Measurements from ENCODE around the gene ACP3. TPM values are rescaled to one million over a fixed set of nuclear protein-coding genes. Genes with fewer than 3 reads are reported as not detected.

ACP3 gene
- total and polyA plus RNA-seq, 2 of the 13 experiments (the other 11 are each of a cell fraction or from before 2014, with no cell fraction given): not detected

- no peaks in the 10 kb centered on the region; a peak in 1 of 5 replicates for H3K27me3 ChIP-seq (ENCODE audit: control insufficient read depth in 1 of 2, insufficient read depth in 2 of 2, low read length in 2 of 2)
- FAIRE-seq (no peak), DNase-seq (ENCODE audit: low spot score) (no peak), ATAC-seq (no peak)
- no peaks in the 10 kb centered on the region for H3K36me3 ChIP-seq (replicated peaks in 1 of 2; ENCODE audit: control insufficient read depth in 1 of 2, insufficient read depth in 2 of 2, low read length in 2 of 2)
- H3K27ac ChIP-seq (ENCODE audit: extremely low read length, insufficient read depth, low read length): no peak overlapping the region
- H3K4me1 ChIP-seq (ENCODE audit: insufficient read depth, low read length): no peaks in the 10 kb centered on the region
- H3K9me3 ChIP-seq (ENCODE audit: low read length): no peaks in the 10 kb centered on the region
- intact Hi-C loops (cut with micrococcal nuclease; ENCODE audit: unreplicated experiment): no loop called here
- H3K9ac ChIP-seq (ENCODE audit: insufficient read depth, low read depth, low read length): no peak overlapping the region
- H4K20me1 ChIP-seq (ENCODE audit: insufficient read depth, low read length): no peaks in the 10 kb centered on the region
- in situ Hi-C loops (cut with HindIII; ENCODE audit: extremely low pct_ligation_motif_present, low pct_unique_long_range_greater_than_20kb): no loop called here
- no peak overlapping the region for H2AFZ ChIP-seq (ENCODE audit: low read length)
- CTCF ChIA-PET (ENCODE audit: low intra/inter-chr PET ratio, low total read pairs): no interaction called here
- POLR2A ChIA-PET: no interaction called here
- 1% methylated on average over 2 of the region's 2 CpGs for WGBS (ENCODE audit: low lambda C conversion rate)
- H3K4me2 ChIP-seq (ENCODE audit: low read depth, low read length): no peak overlapping the region
- H3K79me2 ChIP-seq (ENCODE audit: insufficient read depth, low read length): no peaks in the 10 kb centered on the region
- no TSS peak for BruUV-seq (replicated peaks)
- no peak overlapping the region for H3K4me3 ChIP-seq (replicated peaks in 1 of 3; ENCODE audit: insufficient read depth in 1 of 3, low read depth in 2 of 3, low read length in 3 of 3)
- TF ChIP-seq ZNF33A (CRISPR knock-in tag; IDR thresholded peaks at IDR 0.05; ENCODE audit: borderline replicate concordance) (no peak), HES4 (CRISPR knock-in tag; IDR thresholded peaks at IDR 0.05; ENCODE audit: borderline replicate concordance) (no peak), ISL2 (CRISPR knock-in tag; IDR thresholded peaks at IDR 0.05) (no peak), CBX1 (IDR thresholded peaks at IDR 0.05; ENCODE audit: low read depth) (no peak), HIC2 (CRISPR knock-in tag; IDR thresholded peaks at IDR 0.05; ENCODE audit: low read depth) (no peak), NR3C1 (CRISPR knock-in tag; IDR thresholded peaks at IDR 0.05) (no peak), TARDBP (CRISPR knock-in tag; IDR thresholded peaks at IDR 0.05) (no peak), ETV6 (CRISPR knock-in tag; conservative IDR thresholded peaks at IDR 0.05) (no peak), ZBTB25 (CRISPR knock-in tag; IDR thresholded peaks at IDR 0.05) (no peak), ZSCAN20 (CRISPR knock-in tag; IDR thresholded peaks at IDR 0.05; ENCODE audit: borderline replicate concordance) (no peak), HIVEP1 (CRISPR knock-in tag; IDR thresholded peaks at IDR 0.05) (no peak), ZC3H4 (CRISPR knock-in tag; IDR thresholded peaks at IDR 0.05; ENCODE audit: borderline replicate concordance) (no peak), ZNF670 (CRISPR knock-in tag; IDR thresholded peaks at IDR 0.05; ENCODE audit: borderline replicate concordance) (no peak), ZNF646 (CRISPR knock-in tag; IDR thresholded peaks at IDR 0.05) (no peak), ZNF746 (CRISPR knock-in tag; IDR thresholded peaks at IDR 0.05) (no peak), ZNF354B (CRISPR knock-in tag; IDR thresholded peaks at IDR 0.05) (no peak)
Measured at GRCh38 chr3:132362329-132362728, 45.1 kb downstream of the ACP3 start.

Data from HepG2 (cell line).